ENCODE results near the gene GANAB.
A peak's percentile ranks its signal among the peaks of the same experiment; 100 is the strongest.

Gene GANAB

GRCh38 chr11:62603776-62604299, 42.6 kb downstream of the GANAB start:
- H3K4me2 ChIP-seq (ENCODE audit: low read length) = no peak overlapping the region
- no peak overlapping the region for H3K9ac ChIP-seq (ENCODE audit: low read depth, low read length)
- H3K4me1 ChIP-seq (ENCODE audit: control insufficient read depth, insufficient read depth, low read length) = peaks cover 36% of the 10 kb centered on the region
- no peaks in the 10 kb centered on the region for H3K9me3 ChIP-seq (replicated peaks; ENCODE audit: low read length)
- H3K36me3 ChIP-seq (ENCODE audit: insufficient read depth, low read length) = peaks cover 60% of the 10 kb centered on the region
- no peak overlapping the region for H3K4me3 ChIP-seq (ENCODE audit: low read length)
- H3K27me3 ChIP-seq (ENCODE audit: control insufficient read depth, insufficient read depth, low read length) = no peaks in the 10 kb centered on the region

- H3K4me3 ChIP-seq (ENCODE audit: low read length) = peak overlapping the region; percentile 68
Observed at GRCh38 chr11:62603072-62603408, 43.4 kb downstream of the GANAB start.

GRCh38 chr11:62602141-62603071, 44.0 kb downstream of the GANAB start:
- Histone ChIP-seq H3K9me3 (replicated peaks; ENCODE audit: low read length) (no peaks in the 10 kb centered on the region), H3K27me3 (ENCODE audit: control insufficient read depth, insufficient read depth, low read length) (no peaks in the 10 kb centered on the region), H3K4me2 (ENCODE audit: low read length) (peak overlapping the region; percentile 85), H3K4me1 (ENCODE audit: control insufficient read depth, insufficient read depth, low read length) (peaks cover 31% of the 10 kb centered on the region), H3K36me3 (ENCODE audit: insufficient read depth, low read length) (peaks cover 61% of the 10 kb centered on the region), H3K4me3 (ENCODE audit: low read length) (peak overlapping the region; percentile 68), H3K9ac (ENCODE audit: low read depth, low read length) (peak overlapping the region; percentile 99)

More at GRCh38 chr11:62603072-62603408, 43.4 kb downstream of the GANAB start:
- Histone ChIP-seq H3K4me2 (ENCODE audit: low read length) (peak overlapping the region; percentile 85), H3K36me3 (ENCODE audit: insufficient read depth, low read length) (peaks cover 61% of the 10 kb centered on the region), H3K4me1 (ENCODE audit: control insufficient read depth, insufficient read depth, low read length) (peaks cover 38% of the 10 kb centered on the region), H3K9me3 (replicated peaks; ENCODE audit: low read length) (no peaks in the 10 kb centered on the region), H3K27me3 (ENCODE audit: control insufficient read depth, insufficient read depth, low read length) (no peaks in the 10 kb centered on the region), H3K9ac (ENCODE audit: low read depth, low read length) (peak overlapping the region; percentile 99)

GRCh38 chr11:62601372-62602140, 44.9 kb downstream of the GANAB start, which contains the start of gene MTA2:
MTA2 (minus strand) TSS chr11:62601865; CDS start chr11:62601450, 415 bp downstream.
- Histone ChIP-seq H3K4me1 (ENCODE audit: control insufficient read depth, insufficient read depth, low read length) (peaks cover 31% of the 10 kb centered on the region), H3K9ac (ENCODE audit: low read depth, low read length) (peak within 1 kb of the TSS; percentile 99), H3K4me2 (ENCODE audit: low read length) (peak within 1 kb of the TSS; percentile 85), H3K4me3 (ENCODE audit: low read length) (peak within 1 kb of the TSS; percentile 97), H3K36me3 (ENCODE audit: insufficient read depth, low read length) (peaks cover 66% of the 10 kb centered on the region), H3K9me3 (replicated peaks; ENCODE audit: low read length) (no peaks in the 10 kb centered on the region), H3K27me3 (ENCODE audit: control insufficient read depth, insufficient read depth, low read length) (no peaks in the 10 kb centered on the region)

- Histone ChIP-seq H3K36me3 (ENCODE audit: insufficient read depth, low read length) (peaks cover 68% of the 10 kb centered on the region), H3K27me3 (ENCODE audit: control insufficient read depth, insufficient read depth, low read length) (no peaks in the 10 kb centered on the region), H3K9ac (ENCODE audit: low read depth, low read length) (peak overlapping the region; percentile 99), H3K9me3 (replicated peaks; ENCODE audit: low read length) (no peaks in the 10 kb centered on the region), H3K4me2 (ENCODE audit: low read length) (peak overlapping the region; percentile 84), H3K4me3 (ENCODE audit: low read length) (peak overlapping the region; percentile 97), H3K4me1 (ENCODE audit: control insufficient read depth, insufficient read depth, low read length) (peaks cover 31% of the 10 kb centered on the region)
Observed at GRCh38 chr11:62601122-62601371, 45.4 kb downstream of the GANAB start.

- no peaks in the 10 kb centered on the region for H3K9me3 ChIP-seq (replicated peaks; ENCODE audit: low read length)
Observed at GRCh38 chr11:62600367-62601121, 45.9 kb downstream of the GANAB start.

GRCh38 chr11:62599901-62600300, 46.5 kb downstream of the GANAB start:
- peak overlapping the region; percentile 97 for H3K4me3 ChIP-seq (ENCODE audit: low read length)

More at GRCh38 chr11:62600367-62601121, 45.9 kb downstream of the GANAB start:
- H3K4me1 ChIP-seq (ENCODE audit: control insufficient read depth, insufficient read depth, low read length) = peaks cover 31% of the 10 kb centered on the region
- no peaks in the 10 kb centered on the region for H3K27me3 ChIP-seq (ENCODE audit: control insufficient read depth, insufficient read depth, low read length)
- H3K9ac ChIP-seq (ENCODE audit: low read depth, low read length) = peak overlapping the region; percentile 99
- peaks cover 68% of the 10 kb centered on the region for H3K36me3 ChIP-seq (ENCODE audit: insufficient read depth, low read length)
- H3K4me2 ChIP-seq (ENCODE audit: low read length) = peak overlapping the region; percentile 84
- H3K4me3 ChIP-seq (ENCODE audit: low read length) = peak overlapping the region; percentile 97

GRCh38 chr11:62599069-62599696, 47.2 kb downstream of the GANAB start:
- Histone ChIP-seq H3K36me3 (ENCODE audit: insufficient read depth, low read length) (peaks cover 68% of the 10 kb centered on the region), H3K4me3 (ENCODE audit: low read length) (peak overlapping the region; percentile 97)

More at GRCh38 chr11:62599901-62600300, 46.5 kb downstream of the GANAB start:
- Histone ChIP-seq H3K27me3 (ENCODE audit: control insufficient read depth, insufficient read depth, low read length) (no peaks in the 10 kb centered on the region), H3K9me3 (replicated peaks; ENCODE audit: low read length) (no peaks in the 10 kb centered on the region), H3K4me1 (ENCODE audit: control insufficient read depth, insufficient read depth, low read length) (peaks cover 31% of the 10 kb centered on the region), H3K4me2 (ENCODE audit: low read length) (peak overlapping the region; percentile 84), H3K36me3 (ENCODE audit: insufficient read depth, low read length) (peaks cover 68% of the 10 kb centered on the region), H3K9ac (ENCODE audit: low read depth, low read length) (peak overlapping the region; percentile 99)

GRCh38 chr11:62595124-62595523, 51.3 kb downstream of the GANAB start:
- no peak overlapping the region for H3K4me3 ChIP-seq (ENCODE audit: low read length)

More at GRCh38 chr11:62599069-62599696, 47.2 kb downstream of the GANAB start:
- Histone ChIP-seq H3K4me2 (ENCODE audit: low read length) (peak overlapping the region; percentile 84), H3K4me1 (ENCODE audit: control insufficient read depth, insufficient read depth, low read length) (peaks cover 31% of the 10 kb centered on the region), H3K27me3 (ENCODE audit: control insufficient read depth, insufficient read depth, low read length) (no peaks in the 10 kb centered on the region), H3K9ac (ENCODE audit: low read depth, low read length) (peak overlapping the region; percentile 99), H3K9me3 (replicated peaks; ENCODE audit: low read length) (no peaks in the 10 kb centered on the region)

GRCh38 chr11:62593434-62594044, 52.9 kb downstream of the GANAB start:
- peaks cover 14% of the 10 kb centered on the region for H3K4me1 ChIP-seq (ENCODE audit: control insufficient read depth, insufficient read depth, low read length)
- no peaks in the 10 kb centered on the region for H3K27me3 ChIP-seq (ENCODE audit: control insufficient read depth, insufficient read depth, low read length)
- no peak overlapping the region for H3K4me2 ChIP-seq (ENCODE audit: low read length)
- no peak overlapping the region for H3K4me3 ChIP-seq (ENCODE audit: low read length)
- H3K9me3 ChIP-seq (replicated peaks; ENCODE audit: low read length) = no peaks in the 10 kb centered on the region
- no peak overlapping the region for H3K9ac ChIP-seq (ENCODE audit: low read depth, low read length)
- H3K36me3 ChIP-seq (ENCODE audit: insufficient read depth, low read length) = peaks cover 58% of the 10 kb centered on the region

More at GRCh38 chr11:62595124-62595523, 51.3 kb downstream of the GANAB start:
- Histone ChIP-seq H3K9me3 (replicated peaks; ENCODE audit: low read length) (no peaks in the 10 kb centered on the region), H3K4me1 (ENCODE audit: control insufficient read depth, insufficient read depth, low read length) (peaks cover 28% of the 10 kb centered on the region), H3K4me2 (ENCODE audit: low read length) (no peak overlapping the region), H3K27me3 (ENCODE audit: control insufficient read depth, insufficient read depth, low read length) (no peaks in the 10 kb centered on the region), H3K36me3 (ENCODE audit: insufficient read depth, low read length) (peaks cover 69% of the 10 kb centered on the region), H3K9ac (ENCODE audit: low read depth, low read length) (no peak overlapping the region)

Measured in skeletal muscle satellite cell (primary cell).